GM10248 (cell line): ENCODE results near the gene HOXB8.

Experiments used
- CTCF ChIA-PET: fragments of 300-600 bp; sonication (Branson Sonifier 250); formaldehyde crosslinking; extraction: SDS; loops from one replicate; lab custom pipeline; 2021; ENCODE audit warnings: antibody characterized with exemption; lab: Yijun Ruan, JAX
- POLR2A ChIA-PET: fragments of 350-650 bp; sonication (Branson Sonifier 250); formaldehyde crosslinking; extraction: SDS; loops from one replicate; lab custom pipeline; 2020; ENCODE audit warnings: antibody characterized with exemption; lab: Yijun Ruan, JAX
- DNase-seq: peaks from one replicate; pipeline ENCODE4 v3.0.0; 2012; ENCODE audit errors: extremely low spot score
- TF ChIP-seq, protein P1 (sequence below): IDR thresholded peaks from 2 replicates; pipeline ENCODE4 v1.5.1; 2012; ENCODE audit warnings: mild to moderate bottlenecking, low read depth; ENCODE audit errors: extremely low read depth, missing control alignments, control extremely low read depth

Gene HOXB8

DNA sequence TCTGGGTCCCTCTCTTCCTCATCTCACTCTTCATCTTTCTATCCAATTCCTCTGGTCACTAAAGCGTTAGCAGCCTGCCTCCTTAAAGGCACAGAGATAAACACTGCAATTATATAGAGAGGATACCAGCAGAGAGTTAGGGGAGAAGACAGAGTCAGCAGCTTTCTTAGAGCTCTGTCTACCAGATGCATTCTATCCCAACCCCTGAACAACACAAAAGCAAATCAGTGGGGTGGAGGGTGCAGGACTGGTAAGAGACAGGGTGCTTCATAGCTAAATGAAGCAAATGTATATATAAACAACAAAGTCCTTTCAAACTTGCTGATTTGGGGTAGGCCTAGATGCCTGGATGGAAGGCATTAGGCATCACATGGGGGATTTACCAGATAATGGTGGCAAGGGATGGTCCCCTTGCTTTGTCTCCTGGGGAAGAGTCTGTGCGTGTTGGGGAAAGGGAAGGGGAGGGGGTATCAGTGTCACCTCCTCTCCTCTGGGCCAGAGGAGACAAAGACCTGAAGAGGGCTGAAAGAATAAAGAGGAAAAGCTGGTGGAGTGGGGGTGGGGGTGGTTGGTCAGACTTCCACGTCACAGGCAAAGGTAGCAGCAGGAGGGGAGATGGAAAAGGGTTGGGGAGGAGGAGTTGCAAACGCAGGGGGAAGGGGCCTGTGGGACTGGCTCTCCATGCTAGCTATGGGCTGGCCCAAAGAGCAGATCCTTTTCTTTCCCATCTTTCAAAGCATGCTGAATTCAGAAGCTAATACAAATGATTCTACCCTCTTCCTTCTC is 49.0 kb downstream of the HOXB8 start:
- ChIA-PET CTCF (interaction anchor here (0.9 kb wide), 1 partner anchor 9 kb away, joined by 3 read pairs; no protein-coding TSS in a partner anchor), POLR2A (no interaction called here)
- TF ChIP-seq, protein P1, sequence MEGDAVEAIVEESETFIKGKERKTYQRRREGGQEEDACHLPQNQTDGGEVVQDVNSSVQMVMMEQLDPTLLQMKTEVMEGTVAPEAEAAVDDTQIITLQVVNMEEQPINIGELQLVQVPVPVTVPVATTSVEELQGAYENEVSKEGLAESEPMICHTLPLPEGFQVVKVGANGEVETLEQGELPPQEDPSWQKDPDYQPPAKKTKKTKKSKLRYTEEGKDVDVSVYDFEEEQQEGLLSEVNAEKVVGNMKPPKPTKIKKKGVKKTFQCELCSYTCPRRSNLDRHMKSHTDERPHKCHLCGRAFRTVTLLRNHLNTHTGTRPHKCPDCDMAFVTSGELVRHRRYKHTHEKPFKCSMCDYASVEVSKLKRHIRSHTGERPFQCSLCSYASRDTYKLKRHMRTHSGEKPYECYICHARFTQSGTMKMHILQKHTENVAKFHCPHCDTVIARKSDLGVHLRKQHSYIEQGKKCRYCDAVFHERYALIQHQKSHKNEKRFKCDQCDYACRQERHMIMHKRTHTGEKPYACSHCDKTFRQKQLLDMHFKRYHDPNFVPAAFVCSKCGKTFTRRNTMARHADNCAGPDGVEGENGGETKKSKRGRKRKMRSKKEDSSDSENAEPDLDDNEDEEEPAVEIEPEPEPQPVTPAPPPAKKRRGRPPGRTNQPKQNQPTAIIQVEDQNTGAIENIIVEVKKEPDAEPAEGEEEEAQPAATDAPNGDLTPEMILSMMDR = no peak
- no peak for DNase-seq

DNA sequence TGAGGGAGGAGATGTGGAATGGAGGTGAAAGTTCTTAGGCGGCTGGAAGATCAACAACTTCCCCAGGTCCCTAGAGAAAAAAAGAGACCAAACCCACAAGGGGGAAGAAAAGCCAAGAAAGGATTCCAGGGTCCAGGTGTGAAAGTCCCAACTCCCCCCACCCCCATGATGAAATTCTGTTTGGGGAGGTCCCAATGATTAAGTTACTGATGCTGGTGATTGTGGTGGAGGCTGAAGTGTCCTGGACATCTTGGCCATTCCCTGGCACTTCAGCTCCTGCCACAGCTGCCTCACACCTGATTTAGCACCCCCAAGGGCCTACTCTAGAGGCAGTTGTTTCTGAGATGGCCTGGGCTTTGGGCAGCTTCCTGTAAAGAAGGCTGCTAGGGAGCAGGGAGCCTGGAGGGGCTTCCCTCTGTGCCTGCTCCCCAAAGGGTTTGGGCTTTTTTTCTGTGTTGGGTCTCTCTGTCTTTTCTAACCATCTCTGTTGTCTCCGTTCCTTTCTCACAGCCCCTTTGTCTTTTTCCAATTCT is 50.0 kb downstream of the HOXB8 start:
- TF ChIP-seq, protein P1 = no peak
- POLR2A ChIA-PET = no interaction called here
- CTCF ChIA-PET = no interaction called here
- no peak for DNase-seq

DNA sequence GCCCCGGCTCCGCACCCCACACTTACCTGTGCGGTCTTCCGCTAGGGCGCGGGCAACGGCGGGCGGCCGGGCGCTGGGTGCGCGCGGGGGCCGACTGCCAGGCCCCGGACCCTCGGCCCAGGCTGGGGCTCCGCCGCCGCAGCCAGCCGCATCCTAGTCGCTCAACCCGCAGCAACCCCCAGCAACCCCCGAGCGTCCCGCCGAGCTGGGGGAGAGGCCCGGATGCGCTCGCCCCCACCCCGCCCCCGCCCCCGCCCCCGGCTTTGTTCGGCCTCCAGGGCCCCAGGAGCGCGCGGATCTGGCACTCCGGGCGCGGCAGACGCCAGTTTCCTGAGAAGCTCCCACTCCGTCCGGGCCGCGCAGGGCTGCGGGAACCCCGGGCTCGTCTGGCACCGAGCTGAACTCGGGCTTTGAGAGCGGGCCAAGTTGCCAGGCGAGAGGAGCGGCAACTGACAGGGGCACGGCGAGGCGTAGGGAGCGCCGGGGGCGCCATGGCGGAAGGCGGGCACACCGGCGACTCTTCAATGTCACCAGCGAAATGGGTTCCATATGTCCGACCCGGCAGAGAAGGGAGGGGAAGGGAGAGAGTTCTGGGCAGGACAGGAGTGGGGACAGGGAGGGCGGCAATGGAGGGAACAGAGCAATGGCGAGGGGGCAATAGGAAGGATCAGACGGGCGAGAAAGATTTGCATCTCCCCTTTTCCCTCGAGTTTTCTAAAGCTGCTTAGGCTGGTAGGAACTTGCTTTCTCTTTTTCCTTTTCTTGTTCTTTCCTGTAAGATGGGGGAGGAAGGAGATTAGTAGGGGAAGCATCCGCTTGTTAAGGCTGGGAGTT is 50.7 kb downstream of the HOXB8 start:
- TF ChIP-seq, protein P1 = no peak
- ChIA-PET CTCF (interaction anchor here (1.2 kb wide), 1 partner anchor 29 kb away, joined by 3 read pairs; the partner anchor contains the start of gene HOXB5), POLR2A (no interaction called here)
- no peak for DNase-seq

- TF ChIP-seq, protein P1 = no peak
- DNase-seq = no peak
- ChIA-PET CTCF (interaction anchor here (0.9 to 1.2 kb wide), 2 partner anchors 24 to 29 kb away, joined by 3 read pairs; partner anchors contain the start of gene HOXB5), POLR2A (no interaction called here)
Observed at GRCh38 chr17:48563867-48564187, 51.3 kb downstream of the HOXB8 start.

GRCh38 chr17:48563385-48563838 is 51.7 kb downstream of the HOXB8 start:
- TF ChIP-seq, protein P1 = no peak
- ChIA-PET CTCF (interaction anchor here (0.9 to 1.2 kb wide), 2 partner anchors 24 to 30 kb away, joined by 3 read pairs; partner anchors contain the start of gene HOXB5), POLR2A (no interaction called here)
- DNase-seq = no peak

DNA sequence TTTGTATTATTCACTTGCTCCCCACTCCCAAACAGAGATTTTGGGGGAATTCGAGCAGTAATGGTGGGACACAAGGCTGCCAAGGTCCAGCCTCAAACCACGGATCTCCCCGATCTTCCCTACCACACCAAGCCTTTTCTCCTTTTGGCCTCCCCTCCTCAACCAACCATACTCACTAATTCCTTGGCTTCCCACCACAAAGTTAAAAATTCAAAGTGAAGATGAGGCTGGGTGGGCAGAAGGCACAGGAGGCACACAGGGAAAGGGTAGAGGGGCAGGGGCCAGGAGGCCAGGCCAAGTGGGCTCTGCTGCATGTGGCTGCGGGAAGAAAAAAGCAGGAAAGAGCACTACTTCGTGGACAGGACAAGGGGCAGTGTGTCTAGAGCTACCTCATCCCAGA is 52.2 kb downstream of the HOXB8 start:
- TF ChIP-seq, protein P1 = no peak
- ChIA-PET CTCF (interaction anchor here (0.8 to 1.2 kb wide), 3 partner anchors 9 to 30 kb away, joined by 3 read pairs; partner anchors contain the start of gene HOXB5), POLR2A (no interaction called here)
- no peak for DNase-seq
